OCI-M1 (cell line): ENCODE measurements around the gene TLDC2.

ENCODE experiments used
- DNase-seq: peaks from one replicate; lab custom pipeline; 2025; lab: John Stamatoyannopoulos, UW

TLDC2 gene

GRCh38 chr20:36849333-36850065 lies 26.4 kb upstream of the TLDC2 start:
- no peak for DNase-seq

- no peak for DNase-seq
Observed at GRCh38 chr20:36850759-36851158, 25.2 kb upstream of the TLDC2 start.

GRCh38 chr20:36851490-36851889 lies 24.4 kb upstream of the TLDC2 start:
- DNase-seq = no peak

- no peak for DNase-seq
Observed at GRCh38 chr20:36852187-36852586, 23.8 kb upstream of the TLDC2 start.

- DNase-seq = no peak
Observed at GRCh38 chr20:36854348-36855240, 21.3 kb upstream of the TLDC2 start.

- no peak for DNase-seq
Observed at GRCh38 chr20:36855241-36855657, 20.7 kb upstream of the TLDC2 start.

GRCh38 chr20:36856195-36856594 lies 19.7 kb upstream of the TLDC2 start:
- no peak for DNase-seq

- DNase-seq = peak; percentile 21
Observed at GRCh38 chr20:36856691-36857635, 19.0 kb upstream of the TLDC2 start.

GRCh38 chr20:36859282-36859555 lies 16.7 kb upstream of the TLDC2 start:
- DNase-seq = no peak

- DNase-seq = no peak
Observed at GRCh38 chr20:36859700-36860330, 16.1 kb upstream of the TLDC2 start.

- no peak for DNase-seq
Observed at GRCh38 chr20:36860339-36860738, 15.6 kb upstream of the TLDC2 start.

GRCh38 chr20:36860811-36861624 lies 14.9 kb upstream of the TLDC2 start:
- DNase-seq = no peak

GRCh38 chr20:36861625-36861874 lies 14.4 kb upstream of the TLDC2 start:
- DNase-seq = no peak

- peak; percentile 57 for DNase-seq
Observed at GRCh38 chr20:36861875-36862801, 13.8 kb upstream of the TLDC2 start.

- no peak for DNase-seq
Observed at GRCh38 chr20:36862857-36863668, 12.9 kb upstream of the TLDC2 start.

- DNase-seq = no peak
Observed at GRCh38 chr20:36865076-36865860, 10.7 kb upstream of the TLDC2 start.

GRCh38 chr20:36865861-36866149 lies 10.1 kb upstream of the TLDC2 start:
- DNase-seq = no peak

GRCh38 chr20:36866164-36866563 lies 9.8 kb upstream of the TLDC2 start:
- DNase-seq = no peak
